Stimulated activated CD4-positive, alpha-beta T cell treated with anti-CD3 and anti-CD28 coated beads, TNF-alpha, amount 100 ng/mL, for 1 hour (primary cell): ENCODE data around the gene CD48.

Experiments used
- DNase-seq, 3 donors: peaks; one replicate each; pipeline ENCODE4 v3.0.0-alpha.2; 2020; ENCODE audit warnings: low read depth in 3 of 3, low spot score in 1 of 3

The CD48 gene

DNA sequence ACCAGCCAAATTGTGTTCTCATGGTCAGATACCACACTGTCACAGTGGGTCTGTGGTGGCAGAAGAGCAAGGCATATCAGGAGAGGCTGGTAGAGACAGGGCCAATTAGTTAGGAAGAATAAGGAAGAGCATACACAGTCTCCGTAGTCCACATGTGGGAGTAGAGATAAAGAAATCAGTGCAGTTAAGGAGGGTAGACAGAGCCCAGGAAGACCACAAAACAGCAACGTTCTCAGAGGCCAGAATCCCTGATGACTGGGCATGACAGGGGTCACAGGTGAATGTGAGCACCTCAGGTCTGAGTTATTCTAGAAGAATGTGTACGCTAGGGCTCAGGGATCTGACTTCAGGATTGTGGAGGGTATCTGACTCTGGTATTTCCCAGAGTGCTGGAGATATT is 31.7 kb downstream of the CD48 start:
- DNase-seq: no peak

GRCh38 chr1:160676869-160677597 is 34.6 kb downstream of the CD48 start:
- no peak for DNase-seq

- peak; percentile 26 to 54 (median 49) for DNase-seq
Observed at GRCh38 chr1:160675641-160676410, 35.8 kb downstream of the CD48 start.

DNA sequence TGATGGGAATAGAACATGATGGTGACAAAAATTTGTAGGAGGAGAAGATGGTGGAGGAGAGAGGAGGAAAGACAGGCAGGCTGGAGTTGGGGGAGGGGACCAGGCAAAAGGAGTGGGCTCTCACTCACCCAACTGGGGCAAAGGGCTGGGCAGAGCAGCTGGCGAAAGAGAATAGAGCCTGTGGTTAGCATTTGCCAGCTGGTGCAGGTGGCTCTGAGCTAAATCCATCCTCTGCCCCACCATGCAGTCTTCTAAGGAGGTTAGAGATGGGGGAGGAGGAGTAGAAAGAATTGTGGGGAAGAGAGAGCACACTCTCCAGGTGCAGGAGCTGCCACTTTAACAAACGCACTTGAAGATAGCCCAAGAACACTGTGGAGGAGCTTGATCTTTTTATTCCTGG is 37.2 kb downstream of the CD48 start:
- no peak for DNase-seq

DNA sequence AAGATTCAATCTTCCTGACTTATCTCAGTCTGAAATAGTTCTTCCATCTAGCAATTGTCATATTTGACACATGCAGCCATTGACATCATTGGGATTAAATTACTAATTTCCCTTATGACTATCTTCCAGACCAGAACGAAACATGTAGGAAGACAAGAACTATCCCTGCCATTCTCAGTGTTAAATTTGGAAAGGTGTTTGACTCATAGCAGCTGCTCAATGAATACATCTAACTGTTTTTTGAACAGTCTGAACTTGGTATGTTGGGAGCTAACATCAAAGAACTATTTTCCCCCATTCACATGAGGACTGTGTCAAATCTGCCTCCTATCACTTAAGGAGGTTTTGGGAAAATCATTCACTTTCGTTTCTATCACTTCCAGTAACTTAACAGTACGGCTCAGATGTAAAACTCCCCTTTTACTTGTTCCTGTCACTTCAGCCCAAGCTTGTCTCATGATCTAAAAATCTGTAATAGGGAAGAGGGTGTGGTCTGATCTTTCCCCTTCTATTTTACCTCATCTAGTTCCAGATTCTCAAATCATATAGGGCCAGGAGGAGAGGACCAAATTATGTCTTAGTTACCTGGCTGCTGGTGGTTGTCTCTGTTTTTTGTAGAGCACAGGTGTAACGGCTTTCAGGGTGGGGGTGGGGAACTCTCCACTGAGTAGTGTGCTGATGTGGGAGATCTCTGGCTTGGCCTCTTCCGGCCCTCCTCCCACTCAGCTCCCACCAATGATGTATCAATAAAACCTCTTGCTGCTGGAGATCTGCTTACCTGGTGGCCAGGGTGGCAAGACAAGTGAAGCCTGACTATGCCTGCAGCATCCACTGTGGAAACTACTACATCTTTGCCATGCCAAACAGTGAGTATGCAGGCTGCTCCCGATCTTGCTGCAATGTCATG is 38.6 kb downstream of the CD48 start:
- no peak for DNase-seq

- no peak for DNase-seq
Observed at GRCh38 chr1:160671603-160672517, 39.8 kb downstream of the CD48 start.

GRCh38 chr1:160670701-160671100 is 40.9 kb downstream of the CD48 start:
- no peak for DNase-seq

DNA sequence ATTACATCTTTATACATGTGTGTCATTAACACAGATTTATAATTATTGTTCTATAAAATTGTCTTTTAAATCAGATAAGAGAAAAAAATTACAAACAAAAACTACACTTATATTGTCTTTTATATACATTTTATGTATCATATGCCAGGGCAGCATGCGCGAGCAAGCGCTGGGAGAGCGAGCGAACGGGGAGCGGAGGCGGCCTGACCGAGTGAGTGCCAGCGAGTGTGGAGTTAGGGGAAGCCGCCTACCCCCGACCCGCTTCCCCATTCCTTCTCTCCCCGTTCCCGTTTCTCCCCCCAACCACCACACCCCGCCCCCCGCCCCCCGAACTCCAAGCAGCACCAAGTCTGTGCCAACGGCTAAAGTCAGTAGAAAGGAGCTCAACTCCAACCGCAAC is 41.8 kb downstream of the CD48 start:
- no peak for DNase-seq

DNA sequence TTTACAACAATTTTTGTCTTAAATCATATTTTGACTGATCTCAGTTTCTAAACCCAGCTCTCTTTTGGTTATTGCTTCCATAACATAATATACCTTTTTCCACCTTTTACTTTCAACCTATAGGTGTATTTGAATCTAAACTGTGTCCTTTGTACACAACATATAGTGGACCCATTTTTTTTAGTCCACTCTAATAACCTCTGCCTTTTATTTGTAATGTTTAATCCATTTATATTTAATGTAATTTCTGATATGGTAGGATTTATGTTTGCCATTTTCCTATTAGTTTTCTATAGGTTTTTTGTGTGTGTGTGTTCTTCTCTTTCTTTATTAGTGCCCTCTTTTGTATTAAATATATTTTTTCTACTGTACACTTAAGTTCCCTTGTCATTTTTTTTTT is 42.3 kb downstream of the CD48 start:
- no peak for DNase-seq

GRCh38 chr1:160667896-160668295 is 43.7 kb downstream of the CD48 start:
- no peak for DNase-seq

DNA sequence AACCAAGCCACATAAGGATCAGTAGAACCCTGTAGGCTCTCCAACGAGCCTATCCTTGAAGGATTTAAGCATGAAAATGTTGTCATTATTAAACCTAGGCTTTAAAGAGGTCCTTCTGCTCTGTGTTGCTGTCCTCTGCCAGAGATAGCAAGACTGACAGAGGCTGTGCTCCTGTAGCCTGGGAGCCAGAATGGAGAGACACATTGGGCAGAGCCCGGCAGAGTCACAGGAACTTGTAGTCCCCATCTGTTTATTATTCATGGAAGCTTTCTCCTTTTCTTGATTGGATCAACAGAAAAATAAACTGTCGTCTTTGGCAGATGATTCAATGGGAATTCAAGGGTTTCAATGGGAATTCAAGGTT is 45.6 kb downstream of the CD48 start:
- no peak for DNase-seq

DNA sequence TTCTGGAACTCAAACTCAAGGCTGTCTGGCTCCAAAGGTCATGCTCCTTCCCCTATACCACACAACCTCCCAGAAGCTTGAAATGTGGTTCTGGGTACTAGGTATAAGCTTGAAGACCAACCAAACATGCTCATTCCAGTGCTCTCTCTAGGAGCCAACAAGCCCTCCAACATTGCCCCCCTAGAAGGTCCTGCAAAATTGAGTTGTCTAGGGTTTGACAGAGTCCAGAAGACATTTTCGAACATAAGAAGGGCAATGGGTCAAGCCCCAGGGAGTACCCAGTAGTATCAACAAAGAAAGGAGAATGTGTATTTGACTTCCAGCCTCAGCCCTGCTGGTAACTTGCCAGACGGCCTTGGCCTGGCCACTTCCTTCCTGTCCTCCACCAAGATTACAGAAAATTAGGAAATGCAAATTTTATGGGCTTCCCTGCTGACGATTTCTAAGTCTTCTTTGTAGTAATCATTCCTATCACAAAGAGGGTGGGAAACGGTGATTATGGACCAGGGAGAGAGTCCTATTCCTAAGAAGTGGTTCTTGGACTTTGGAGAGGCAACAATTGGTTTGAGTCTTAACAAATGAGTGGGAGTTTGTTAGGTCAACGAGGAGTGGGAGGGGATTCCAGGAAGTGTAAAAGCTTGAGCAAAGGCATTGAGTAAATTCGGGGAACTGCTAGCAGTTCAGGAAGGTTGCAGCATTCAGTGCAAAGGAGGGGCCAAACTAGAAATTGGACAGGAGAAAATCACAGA is 46.1 kb downstream of the CD48 start:
- no peak for DNase-seq

- no peak for DNase-seq
Observed at GRCh38 chr1:160664573-160665051, 47.0 kb downstream of the CD48 start.

- DNase-seq: no peak
Observed at GRCh38 chr1:160662910-160663309, 48.7 kb downstream of the CD48 start.

DNA sequence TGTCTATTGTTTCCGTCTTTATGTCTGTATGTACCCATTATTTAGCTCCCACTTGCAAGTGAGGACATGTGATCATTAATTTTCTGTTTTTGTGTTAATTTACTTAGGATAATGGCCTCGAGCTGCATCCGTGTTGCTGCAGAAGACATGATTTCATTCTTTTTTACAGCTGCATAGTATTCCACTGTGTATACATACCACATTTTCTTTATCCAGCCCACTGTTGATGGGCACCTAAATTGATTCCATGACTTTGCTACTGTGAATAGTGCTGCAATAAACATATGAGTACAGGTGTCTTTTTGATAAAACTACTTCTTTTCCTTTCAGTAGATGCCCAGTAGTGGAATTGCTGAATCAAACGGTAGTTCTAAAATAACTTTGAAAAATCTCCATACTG is 52.1 kb downstream of the CD48 start:
- no peak for DNase-seq

GRCh38 chr1:160658814-160659193 is 52.8 kb downstream of the CD48 start:
- no peak for DNase-seq

DNA sequence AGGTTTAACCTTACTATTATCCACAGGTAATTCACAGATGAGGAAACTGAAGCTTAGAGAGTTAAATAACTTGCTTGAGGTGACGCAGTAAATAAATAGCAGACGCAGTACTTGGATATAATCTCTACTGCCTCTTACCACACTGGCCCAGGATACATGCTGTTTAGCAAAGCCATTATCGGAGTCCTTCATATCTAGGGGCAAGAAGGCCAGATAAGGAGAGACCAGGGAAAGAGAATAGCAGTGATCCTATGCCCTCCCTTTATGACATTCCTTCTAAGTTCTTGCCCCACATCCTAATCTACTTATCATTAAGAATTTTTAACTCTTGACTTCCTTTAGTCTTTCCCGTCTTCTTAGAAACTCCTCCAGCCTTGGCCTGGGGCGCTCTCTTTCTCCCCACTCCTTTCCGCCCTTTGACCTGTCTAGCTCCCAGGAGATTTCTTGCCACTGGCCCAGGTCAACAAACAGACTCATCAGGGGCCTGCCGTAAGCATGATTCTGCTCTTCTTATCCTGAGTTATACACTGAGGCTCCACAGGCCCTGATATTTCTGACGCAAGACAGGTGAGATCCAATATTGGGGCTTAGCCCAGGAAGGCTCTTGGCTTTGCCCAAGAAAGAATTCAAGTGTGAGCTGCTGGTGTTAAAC is 53.3 kb downstream of the CD48 start:
- DNase-seq: no peak

DNA sequence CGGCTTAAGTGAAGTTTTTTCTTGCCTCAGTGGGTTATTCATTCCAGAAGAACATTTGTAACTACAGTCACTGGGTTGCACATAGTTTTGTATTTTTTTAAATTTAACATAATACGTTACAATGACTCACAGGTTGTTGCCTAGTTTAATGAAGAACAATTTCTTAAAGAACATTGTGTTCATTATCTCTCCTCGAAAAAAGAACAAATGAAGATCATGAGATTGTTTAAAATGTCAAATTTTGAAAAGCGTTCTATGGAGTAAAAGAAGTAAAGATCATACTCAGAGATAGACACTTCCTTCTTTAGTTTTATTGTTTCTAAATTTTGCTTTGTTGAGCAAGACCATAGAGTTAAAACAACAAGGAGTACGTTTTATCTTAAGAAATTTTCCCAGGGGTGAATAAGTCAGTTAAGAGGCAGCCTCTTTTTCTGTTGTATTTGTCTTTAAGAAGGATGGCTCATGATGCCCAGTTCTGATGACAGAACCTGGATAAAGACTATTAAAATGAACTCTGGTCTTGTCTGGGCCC is 54.3 kb downstream of the CD48 start:
- DNase-seq: no peak

GRCh38 chr1:160656737-160657136 is 54.9 kb downstream of the CD48 start:
- DNase-seq: no peak
